ENCODE results near the gene C16orf96. TPM values are rescaled to one million over a fixed set of nuclear protein-coding genes. Genes with fewer than 3 reads are reported as not detected.
A peak's percentile ranks its signal among the peaks of the same experiment; 100 is the strongest.

The C16orf96 gene
- total RNA-seq, 1 donor from 2014 or later: 0.30 TPM

- Mint-ChIP-seq H3K4me3 (no peak overlapping the region), H3K27me3 (ENCODE audit: low read depth) (no peaks in the 10 kb centered on the region), H3K4me1 (peaks cover 10% of the 10 kb centered on the region), H3K27ac (ENCODE audit: unreplicated experiment) (no peak overlapping the region), H3K36me3 (ENCODE audit: low read depth) (no peaks in the 10 kb centered on the region), H3K9me3 (no peaks in the 10 kb centered on the region)
- DNase-seq (ENCODE audit: low read depth, low spot score): no peak
- TF ChIP-seq CTCF (conservative IDR thresholded peaks at IDR 0.05): no peak
These were observed 62.7 kb downstream of the C16orf96 start for GRCh38 chr16:4618645-4619418.

- DNase-seq (ENCODE audit: low read depth, low spot score): no peak
- Mint-ChIP-seq H3K9me3 (no peaks in the 10 kb centered on the region), H3K4me3 (peak overlapping the region; percentile 90), H3K36me3 (ENCODE audit: low read depth) (no peaks in the 10 kb centered on the region), H3K27ac (ENCODE audit: unreplicated experiment) (peak overlapping the region; percentile 81), H3K27me3 (ENCODE audit: low read depth) (no peaks in the 10 kb centered on the region), H3K4me1 (peaks cover 23% of the 10 kb centered on the region)
- no peak for TF ChIP-seq CTCF (conservative IDR thresholded peaks at IDR 0.05)
These were observed 67.5 kb downstream of the C16orf96 start for GRCh38 chr16:4623593-4623992.

- TF ChIP-seq CTCF (conservative IDR thresholded peaks at IDR 0.05): peak; percentile 98
- no peaks in the 10 kb centered on the region for H3K27me3 Mint-ChIP-seq (ENCODE audit: low read depth)
- H3K27ac Mint-ChIP-seq (ENCODE audit: unreplicated experiment): peak within 1 kb of the TSS; percentile 100
- H3K4me3 Mint-ChIP-seq: peak within 1 kb of the TSS; percentile 99
- no peaks in the 10 kb centered on the region for H3K9me3 Mint-ChIP-seq
- H3K36me3 Mint-ChIP-seq (ENCODE audit: low read depth): peaks cover 3% of the 10 kb centered on the region
- DNase-seq (ENCODE audit: low read depth, low spot score): peak; percentile 85
- H3K4me1 Mint-ChIP-seq: peaks cover 27% of the 10 kb centered on the region
These were observed 68.1 kb downstream of the C16orf96 start, which contains the start of gene MGRN1 for GRCh38 chr16:4624015-4624826. Gene MGRN1, plus strand, starts transcription at chr16:4624826. Its CDS starts 135 bp downstream, at chr16:4624961.

- no peak for TF ChIP-seq CTCF (conservative IDR thresholded peaks at IDR 0.05)
- Mint-ChIP-seq H3K27me3 (ENCODE audit: low read depth) (no peaks in the 10 kb centered on the region), H3K9me3 (no peaks in the 10 kb centered on the region), H3K27ac (ENCODE audit: unreplicated experiment) (peak overlapping the region; percentile 98), H3K36me3 (ENCODE audit: low read depth) (peaks cover 4% of the 10 kb centered on the region), H3K4me3 (peak overlapping the region; percentile 99), H3K4me1 (peaks cover 28% of the 10 kb centered on the region)
- peak; percentile 48 for DNase-seq (ENCODE audit: low read depth, low spot score)
These were observed 68.9 kb downstream of the C16orf96 start for GRCh38 chr16:4624827-4625559.

- DNase-seq (ENCODE audit: low read depth, low spot score): no peak
- no peaks in the 10 kb centered on the region for H3K9me3 Mint-ChIP-seq
- H3K4me3 Mint-ChIP-seq: peak overlapping the region; percentile 99
- TF ChIP-seq CTCF (conservative IDR thresholded peaks at IDR 0.05): no peak
- no peaks in the 10 kb centered on the region for H3K27me3 Mint-ChIP-seq (ENCODE audit: low read depth)
- peaks cover 28% of the 10 kb centered on the region for H3K4me1 Mint-ChIP-seq
- peaks cover 4% of the 10 kb centered on the region for H3K36me3 Mint-ChIP-seq (ENCODE audit: low read depth)
- peak overlapping the region; percentile 98 for H3K27ac Mint-ChIP-seq (ENCODE audit: unreplicated experiment)
These were observed 69.5 kb downstream of the C16orf96 start for GRCh38 chr16:4625560-4626159.

Measured in neural crest cell (in vitro differentiated cells).